Neural cell (in vitro differentiated cells): ENCODE results near the gene ACSS1.

ENCODE experiments used
- CTCF ChIP-seq: fragments of 450-650 bp; IDR thresholded peaks from 2 replicates; pipeline ENCODE4 v1.5.1; 2014; ENCODE audit warnings: antibody characterized with exemption, mild to moderate bottlenecking, moderate library complexity; ENCODE audit not compliant: poor library complexity, severe bottlenecking
- EZH2 ChIP-seq: fragments of 200-600, 300-800 bp; shearing (Covaris generic), sonication (generic); IDR thresholded peaks from 2 replicates; pipeline ENCODE4 v1.6.1; 2014; ENCODE audit warnings: antibody characterized with exemption, low read length, borderline replicate concordance, mild to moderate bottlenecking; ENCODE audit not compliant: insufficient read depth, poor library complexity, severe bottlenecking
- MXI1 ChIP-seq: fragments of 450-650 bp; conservative IDR thresholded peaks from 2 replicates; pipeline ENCODE4 v1.6.1; 2014; ENCODE audit warnings: antibody characterized with exemption, mild to moderate bottlenecking; ENCODE audit not compliant: poor library complexity, severe bottlenecking
- POLR2AphosphoS5 ChIP-seq: IDR thresholded peaks from 2 replicates; pipeline ENCODE4 v1.6.1; 2012
- SMC3 ChIP-seq: fragments of 450-650 bp; conservative IDR thresholded peaks from 2 replicates; pipeline ENCODE4 v1.6.1; 2014; ENCODE audit warnings: antibody characterized with exemption, mild to moderate bottlenecking, moderate library complexity; ENCODE audit not compliant: poor library complexity
- TAF1 ChIP-seq: IDR thresholded peaks from 2 replicates; pipeline ENCODE4 v1.6.1; 2012; ENCODE audit warnings: low read depth

DNA sequence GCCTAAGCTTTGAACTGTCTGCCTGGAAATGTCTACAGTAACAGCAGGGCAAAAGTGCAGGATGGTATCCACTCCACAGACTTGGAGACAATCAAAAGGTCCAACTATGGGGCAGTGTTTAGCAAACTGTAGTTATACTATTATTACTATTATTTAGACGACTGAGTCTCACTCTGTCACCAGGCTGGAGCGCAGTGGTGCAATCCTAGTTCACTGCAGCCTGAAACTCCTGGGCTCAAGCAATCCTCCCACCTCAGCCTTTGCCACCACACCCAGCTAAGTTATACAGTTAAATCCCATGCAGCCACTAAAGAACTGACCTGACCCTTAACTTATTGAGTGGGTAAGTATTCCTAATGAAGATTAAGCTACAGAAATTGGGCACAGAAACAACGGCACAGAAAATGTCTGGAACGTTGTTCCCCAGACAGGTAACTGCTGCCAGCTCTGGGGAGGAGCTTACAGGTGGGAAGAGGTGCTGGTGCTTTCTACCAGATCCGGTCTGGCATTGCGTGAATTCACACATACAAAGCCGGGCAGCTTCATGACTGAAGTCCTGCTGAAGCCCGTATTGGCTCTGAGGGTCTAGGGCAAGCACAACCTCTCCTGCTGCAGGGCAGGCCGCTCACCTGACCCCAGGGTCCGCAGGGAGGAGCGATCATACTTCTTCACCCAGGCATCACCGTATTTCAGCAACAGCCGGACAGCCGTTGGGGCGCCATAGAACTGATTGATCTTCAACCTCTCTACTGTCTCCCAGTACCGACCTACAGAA, 38.4 kb downstream of the ACSS1 start:
- no peak for TF ChIP-seq MXI1
- TF ChIP-seq POLR2AphosphoS5 = no peak
- TF ChIP-seq CTCF = no peak
- no peak for TF ChIP-seq EZH2
- no peak for TF ChIP-seq TAF1
- TF ChIP-seq SMC3 = no peak
